GM12864 (cell line): ENCODE data around the gene HOXC12.

Experiments
- DNase-seq: peaks from one replicate; pipeline ENCODE4 v3.0.0-alpha.2; 2011; ENCODE audit warnings: low read depth
- H3K4me3 ChIP-seq: 2 replicates; pipeline ENCODE4 v1.5.1; 2011; ENCODE audit warnings: mild to moderate bottlenecking, low read depth, low read length, control low read depth
- CTCF ChIP-seq: IDR thresholded peaks from 2 replicates; pipeline ENCODE4 v1.5.1; 2011; ENCODE audit warnings: low read depth, mild to moderate bottlenecking, moderate library complexity, low read length, control low read depth, inconsistent platforms; ENCODE audit errors: missing control alignments

HOXC12 gene

DNA sequence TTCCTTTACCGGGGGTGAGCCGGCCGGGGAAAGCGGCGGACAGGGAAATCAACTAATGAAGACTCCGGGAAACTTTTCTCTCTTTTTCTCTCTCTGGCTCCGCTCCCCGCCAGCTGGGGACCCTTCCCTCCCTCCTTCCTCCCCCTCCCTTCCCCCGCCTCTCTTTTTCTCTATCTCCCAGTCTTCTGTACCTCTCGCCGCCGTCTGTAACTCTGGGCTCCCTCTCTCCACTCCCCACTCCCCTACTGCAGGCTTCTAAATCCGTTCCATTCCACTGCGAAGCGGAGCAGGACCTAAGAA, 11.3 kb downstream of the HOXC12 start:
- no peak for TF ChIP-seq CTCF
- no peak for DNase-seq
- H3K4me3 ChIP-seq, result no peak overlapping the region

GRCh38 chr12:53966385-53967133, 11.9 kb downstream of the HOXC12 start:
- no peak for TF ChIP-seq CTCF
- H3K4me3 ChIP-seq, result no peak overlapping the region
- no peak for DNase-seq

DNA sequence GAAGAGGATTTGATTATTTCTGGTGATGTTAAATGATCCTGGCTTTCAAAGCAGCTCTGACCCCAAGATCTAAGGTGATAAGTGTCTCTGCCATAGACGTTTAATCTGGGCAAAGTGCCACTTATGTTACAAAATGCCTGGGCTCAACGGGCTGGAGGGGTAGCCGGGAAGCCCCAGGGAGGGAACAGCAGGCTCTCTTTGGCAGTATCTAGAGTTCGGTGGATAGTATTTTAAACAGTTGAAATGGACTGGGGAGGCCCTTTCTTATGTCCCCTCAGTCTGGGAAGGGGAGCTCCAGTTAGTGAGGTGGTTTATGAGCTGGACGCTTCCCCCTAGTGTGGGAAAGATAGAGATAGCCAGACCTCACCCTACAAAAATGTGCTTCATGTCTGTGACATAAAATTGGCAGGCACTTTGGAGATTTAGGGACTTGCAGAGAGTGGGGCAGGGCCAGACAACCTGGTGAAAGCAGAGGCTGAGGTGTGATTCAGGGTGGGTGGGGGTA, 12.8 kb downstream of the HOXC12 start:
- no peak for DNase-seq
- no peak overlapping the region for H3K4me3 ChIP-seq
- TF ChIP-seq CTCF, result no peak

GRCh38 chr12:53968214-53969127, 13.8 kb downstream of the HOXC12 start:
- no peak for DNase-seq
- TF ChIP-seq CTCF, result no peak
- H3K4me3 ChIP-seq, result no peak overlapping the region

- no peak for TF ChIP-seq CTCF
- DNase-seq, result no peak
- no peak overlapping the region for H3K4me3 ChIP-seq
Measured at GRCh38 chr12:53969588-53970259, 15.0 kb downstream of the HOXC12 start.

- H3K4me3 ChIP-seq, result no peak overlapping the region
- no peak for DNase-seq
- TF ChIP-seq CTCF, result no peak
Measured at GRCh38 chr12:53970451-53970850, 15.7 kb downstream of the HOXC12 start.
